Measurements from ENCODE around the gene ITPR2.

Gene ITPR2

DNA sequence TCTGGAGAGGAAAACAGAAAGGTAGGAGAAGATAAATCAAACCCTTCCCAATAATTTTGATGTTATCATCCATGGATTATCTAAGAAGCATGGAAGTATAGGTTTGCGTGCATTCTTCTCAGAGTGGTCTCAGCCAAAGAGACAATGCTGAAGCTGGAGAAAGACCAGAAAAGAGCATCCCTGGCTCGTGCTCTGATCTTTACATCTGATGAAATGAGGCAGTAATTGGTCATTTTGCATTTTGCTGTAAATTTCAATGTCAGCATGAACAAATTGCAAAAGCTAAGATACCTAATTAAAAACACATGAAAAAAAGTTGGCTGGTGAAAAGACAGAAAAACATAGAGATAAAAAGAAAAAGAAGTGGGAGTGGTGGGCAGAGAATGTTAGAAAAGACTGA, 252.4 kb downstream of the ITPR2 start:
- TF ChIP-seq SIN3A (IDR thresholded peaks at IDR 0.05; ENCODE audit: borderline replicate concordance, insufficient read depth, low read length) (no peak), TAF1 (IDR thresholded peaks at IDR 0.05; ENCODE audit: borderline replicate concordance, insufficient read depth, low read length) (no peak), POLR2AphosphoS5 (IDR thresholded peaks at IDR 0.05; ENCODE audit: low read depth, low read length) (no peak), FOXP2 (optimal IDR thresholded peaks at IDR 0.05; ENCODE audit: borderline replicate concordance, extremely low read depth, extremely low read length, insufficient read depth) (no peak), REST (IDR thresholded peaks at IDR 0.05; ENCODE audit: insufficient read depth in 1 of 2, low read depth in 2 of 2, low read length in 2 of 2) (no peak)

GRCh38 chr12:26576266-26576665, 256.7 kb downstream of the ITPR2 start:
- TF ChIP-seq POLR2AphosphoS5 (IDR thresholded peaks at IDR 0.05; ENCODE audit: low read depth, low read length) (no peak), REST (IDR thresholded peaks at IDR 0.05; ENCODE audit: insufficient read depth in 1 of 2, low read depth in 2 of 2, low read length in 2 of 2) (no peak), TAF1 (IDR thresholded peaks at IDR 0.05; ENCODE audit: borderline replicate concordance, insufficient read depth, low read length) (no peak), SIN3A (IDR thresholded peaks at IDR 0.05; ENCODE audit: borderline replicate concordance, insufficient read depth, low read length) (no peak), FOXP2 (optimal IDR thresholded peaks at IDR 0.05; ENCODE audit: borderline replicate concordance, extremely low read depth, extremely low read length, insufficient read depth) (no peak)

DNA sequence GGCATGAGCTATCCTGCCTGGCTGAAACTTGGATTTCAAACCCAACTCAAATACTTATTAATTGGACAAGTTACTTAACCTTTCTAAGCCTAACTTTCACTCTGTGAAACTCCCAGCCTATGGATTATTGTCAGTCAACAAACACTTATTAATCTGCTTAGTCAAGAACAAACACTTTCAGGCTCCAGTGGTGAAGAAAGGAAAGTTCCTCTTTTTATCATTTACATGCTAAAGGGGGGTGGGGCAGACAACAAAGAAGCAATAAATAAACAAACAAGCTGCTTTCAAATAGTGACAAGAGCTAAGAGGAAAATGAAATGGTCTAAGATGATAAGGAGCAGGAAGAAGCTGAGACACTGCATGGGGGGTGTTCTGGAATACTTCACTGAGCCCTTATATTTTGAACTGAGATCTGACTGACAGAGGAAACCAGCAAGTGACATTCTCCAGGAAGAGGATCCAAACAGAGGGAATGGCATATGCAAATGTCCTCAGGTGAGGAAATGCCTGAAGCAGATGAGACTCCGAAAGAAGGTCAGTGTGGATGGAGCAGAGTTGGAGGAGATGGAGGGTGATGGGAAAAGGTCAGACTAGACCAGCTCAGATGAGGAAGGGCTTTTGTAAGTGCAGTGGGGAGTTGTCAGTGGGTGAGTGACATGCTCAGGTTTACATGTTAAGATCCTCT, 259.6 kb downstream of the ITPR2 start:
- TF ChIP-seq TAF1 (IDR thresholded peaks at IDR 0.05; ENCODE audit: borderline replicate concordance, insufficient read depth, low read length), result no peak
- TF ChIP-seq REST (IDR thresholded peaks at IDR 0.05; ENCODE audit: insufficient read depth in 1 of 2, low read depth in 2 of 2, low read length in 2 of 2), result no peak
- TF ChIP-seq POLR2AphosphoS5 (IDR thresholded peaks at IDR 0.05; ENCODE audit: low read depth, low read length), result no peak
- no peak for TF ChIP-seq SIN3A (IDR thresholded peaks at IDR 0.05; ENCODE audit: borderline replicate concordance, insufficient read depth, low read length)
- no peak for TF ChIP-seq FOXP2 (optimal IDR thresholded peaks at IDR 0.05; ENCODE audit: borderline replicate concordance, extremely low read depth, extremely low read length, insufficient read depth)

GRCh38 chr12:26572137-26572536, 260.9 kb downstream of the ITPR2 start:
- TF ChIP-seq POLR2AphosphoS5 (IDR thresholded peaks at IDR 0.05; ENCODE audit: low read depth, low read length), result no peak
- no peak for TF ChIP-seq SIN3A (IDR thresholded peaks at IDR 0.05; ENCODE audit: borderline replicate concordance, insufficient read depth, low read length)
- TF ChIP-seq TAF1 (IDR thresholded peaks at IDR 0.05; ENCODE audit: borderline replicate concordance, insufficient read depth, low read length), result no peak

DNA sequence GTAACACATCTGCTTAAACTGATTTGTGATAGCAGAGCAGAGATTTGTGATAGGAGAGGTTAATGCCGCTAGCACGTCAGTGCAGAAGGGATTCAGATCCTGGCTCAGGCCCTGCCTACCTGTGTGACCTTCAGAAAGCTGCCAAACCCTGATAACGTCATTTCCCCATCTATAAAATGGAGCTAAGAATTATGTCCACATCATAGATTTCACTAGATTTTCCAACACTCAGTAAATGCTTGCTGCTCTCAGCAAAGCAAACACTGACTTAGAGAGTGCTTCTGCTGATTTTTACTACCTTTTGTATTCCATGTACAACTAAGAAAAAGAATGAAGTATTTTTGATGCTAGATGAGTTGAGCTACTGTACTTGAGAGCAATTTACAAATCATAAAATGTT, 261.4 kb downstream of the ITPR2 start:
- TF ChIP-seq POLR2AphosphoS5 (IDR thresholded peaks at IDR 0.05; ENCODE audit: low read depth, low read length) (no peak), SIN3A (IDR thresholded peaks at IDR 0.05; ENCODE audit: borderline replicate concordance, insufficient read depth, low read length) (no peak), REST (IDR thresholded peaks at IDR 0.05; ENCODE audit: insufficient read depth in 1 of 2, low read depth in 2 of 2, low read length in 2 of 2) (no peak), FOXP2 (optimal IDR thresholded peaks at IDR 0.05; ENCODE audit: borderline replicate concordance, extremely low read depth, extremely low read length, insufficient read depth) (no peak), TAF1 (IDR thresholded peaks at IDR 0.05; ENCODE audit: borderline replicate concordance, insufficient read depth, low read length) (no peak)

Data from PFSK-1 (cell line).